GM23248 (cell line): ENCODE results near the gene SBK3.

Experiments used
- EZH2 ChIP-seq: fragments of 200-600 bp; sonication (generic); IDR thresholded peaks from 2 replicates; pipeline ENCODE4 v1.6.1; 2018; ENCODE audit warnings: antibody characterized with exemption, mild to moderate bottlenecking; ENCODE audit not compliant: insufficient read depth, poor library complexity, severe bottlenecking
- EZH2phosphoT487 ChIP-seq: fragments of 200-600 bp; sonication (generic); IDR thresholded peaks from 2 replicates; pipeline ENCODE4 v1.6.1; 2018; ENCODE audit warnings: antibody characterized with exemption, moderate library complexity, mild to moderate bottlenecking, low read depth; ENCODE audit not compliant: insufficient read depth

GRCh38 chr19:55552620-55553019, 7.3 kb upstream of the SBK3 start:
- TF ChIP-seq EZH2 (no peak), EZH2phosphoT487 (no peak)
